SK-MEL-5 (cell line): ENCODE measurements around the gene RAD23B. TPM values are rescaled to one million over a fixed set of nuclear protein-coding genes. Genes with fewer than 3 reads are reported as not detected.
A peak's percentile ranks its signal among the peaks of the same experiment; 100 is the strongest.

Experiments
- DNase-seq: peaks from one replicate; pipeline ENCODE4 v3.0.0-alpha.2; 2016; ENCODE audit warnings: low read depth, low spot score
- in situ Hi-C: cut with HindIII; loops from 2 replicates; pipeline ENCODE4 v1.10.0; 2016; ENCODE audit warnings: low sequenced_read_pairs, high pct_unique_total_duplicates, low pct_unique_long_range_greater_than_20kb
- total RNA-seq: library from RNA; depleted of rRNA; stranded (reverse); fragments of >200 nt; shearing (Covaris generic); gene quantifications from 2 replicates; pipeline ENCODE4 v1.2.3, GENCODE V29; 2014

RAD23B gene
- total RNA-seq, 1 experiment from 2014 or later = 107 TPM

GRCh38 chr9:107342476-107343161 lies 59.5 kb downstream of the RAD23B start:
- no peak for DNase-seq
- in situ Hi-C loops = no loop called here

GRCh38 chr9:107345327-107345726 lies 62.2 kb downstream of the RAD23B start:
- peak; percentile 50 for DNase-seq
- in situ Hi-C loops = no loop called here

GRCh38 chr9:107348836-107349235 lies 65.8 kb downstream of the RAD23B start:
- no peak for DNase-seq

GRCh38 chr9:107350443-107350842 lies 67.4 kb downstream of the RAD23B start:
- DNase-seq = no peak
- in situ Hi-C loops = no loop called here

More at GRCh38 chr9:107348836-107349235, 65.8 kb downstream of the RAD23B start:
- in situ Hi-C loops = no loop called here

- in situ Hi-C loops = no loop called here
Observed at GRCh38 chr9:107351382-107352045, 68.4 kb downstream of the RAD23B start.

GRCh38 chr9:107355394-107355793 lies 72.3 kb downstream of the RAD23B start:
- in situ Hi-C loops = no loop called here
- DNase-seq = no peak

More at GRCh38 chr9:107351382-107352045, 68.4 kb downstream of the RAD23B start:
- no peak for DNase-seq

- no peak for DNase-seq
- in situ Hi-C loops = no loop called here
Observed at GRCh38 chr9:107358986-107359385, 75.9 kb downstream of the RAD23B start.

- in situ Hi-C loops = no loop called here
- DNase-seq = no peak
Observed at GRCh38 chr9:107360098-107360497, 77.0 kb downstream of the RAD23B start.

- DNase-seq = no peak
- in situ Hi-C loops = no loop called here
Observed at GRCh38 chr9:107361816-107362215, 78.7 kb downstream of the RAD23B start.

GRCh38 chr9:107363516-107364152 lies 80.6 kb downstream of the RAD23B start:
- in situ Hi-C loops = no loop called here
- DNase-seq = peak; percentile 95

GRCh38 chr9:107367727-107368502 lies 84.8 kb downstream of the RAD23B start:
- DNase-seq = no peak
- in situ Hi-C loops = no loop called here

- no peak for DNase-seq
- in situ Hi-C loops = no loop called here
Observed at GRCh38 chr9:107368696-107369095, 85.6 kb downstream of the RAD23B start.

GRCh38 chr9:107373809-107374208 lies 90.7 kb downstream of the RAD23B start:
- in situ Hi-C loops = no loop called here
- DNase-seq = no peak

- DNase-seq = no peak
- in situ Hi-C loops = no loop called here
Observed at GRCh38 chr9:107375001-107375400, 91.9 kb downstream of the RAD23B start.

GRCh38 chr9:107375651-107376369 lies 92.7 kb downstream of the RAD23B start:
- DNase-seq = peak; percentile 89
- in situ Hi-C loops = no loop called here

- DNase-seq = no peak
- in situ Hi-C loops = no loop called here
Observed at GRCh38 chr9:107378006-107378405, 94.9 kb downstream of the RAD23B start.
